CD4-positive, alpha-beta T cell (primary cell): ENCODE data around the gene HLA-B. TPM values are rescaled to one million over a fixed set of nuclear protein-coding genes. Genes with fewer than 3 reads are reported as not detected.

Experiments used
- ATAC-seq: fragments of 200-7000 bp; cut with Tn5 transposase; one replicate; pipeline ENCODE4 v1.10.0; 2022; ENCODE audit warnings: mild to moderate bottlenecking; ENCODE audit not compliant: poor library complexity
- CTCF ChIA-PET: fragments of 350-600 bp; sonication (Branson Sonifier 250); formaldehyde crosslinking; loops from one replicate; lab custom pipeline; 2021; ENCODE audit warnings: antibody characterized with exemption, inconsistent platforms; lab: Charles Lee
- POLR2A ChIA-PET: fragments of 350-600 bp; sonication (Branson Sonifier 250); formaldehyde crosslinking; loops from one replicate; lab custom pipeline; 2021; ENCODE audit warnings: antibody characterized with exemption, inconsistent platforms; lab: Charles Lee
- DNase-seq, 14 experiments: peaks; one replicate each; pipeline ENCODE4 v3.0.0-alpha.2; 2013 to 2020; ENCODE audit warnings: mixed read lengths in 2 of 14
- H3K27ac ChIP-seq, 2 donors: one replicate each; pipeline versions ENCODE4 v1.5.1 to v1.7.0; 2013; ENCODE audit warnings: low read length in 2 of 2, low read depth in 1 of 2, mild to moderate bottlenecking in 1 of 2
- H3K27me3 ChIP-seq, 2 experiments: 1 replicate in 1 of 2; 2 replicates in 1 of 2; pipeline versions ENCODE4 v1.6.1 to v1.7.0; 2013; ENCODE audit warnings: low read length in 2 of 2, control low read depth in 1 of 2, mild to moderate bottlenecking in 1 of 2, moderate library complexity in 1 of 2; ENCODE audit not compliant: insufficient read depth in 2 of 2, control insufficient read depth in 1 of 2
- H3K36me3 ChIP-seq: one replicate; pipeline ENCODE4 v1.6.1; 2013; ENCODE audit warnings: low read length, control low read depth; ENCODE audit not compliant: insufficient read depth
- H3K4me1 ChIP-seq: one replicate; pipeline ENCODE4 v1.6.1; 2013; ENCODE audit warnings: low read length, control low read depth; ENCODE audit not compliant: insufficient read depth
- H3K4me3 ChIP-seq: one replicate; pipeline ENCODE4 v1.5.1; 2013; ENCODE audit warnings: mild to moderate bottlenecking, low read length, moderate library complexity
- H3K9me3 ChIP-seq, 2 experiments: 1 replicate in 1 of 2; 2 replicates in 1 of 2; pipeline versions ENCODE4 v1.6.1 to v1.7.0; 2013; ENCODE audit warnings: low read length in 2 of 2, mild to moderate bottlenecking in 2 of 2, control low read depth in 1 of 2, moderate library complexity in 1 of 2; ENCODE audit not compliant: control insufficient read depth in 1 of 2, insufficient read depth in 1 of 2
- H3K27ac Mint-ChIP-seq: one replicate; pipeline ENCODE4 v1.8.0; 2020; ENCODE audit warnings: mixed read lengths
- H3K27me3 Mint-ChIP-seq: one replicate; pipeline ENCODE4 v1.8.0; 2021; ENCODE audit warnings: mixed read lengths
- H3K36me3 Mint-ChIP-seq: one replicate; pipeline ENCODE4 v1.8.0; 2021; ENCODE audit warnings: low read depth, mixed read lengths
- H3K4me1 Mint-ChIP-seq: one replicate; pipeline ENCODE4 v1.8.0; 2021; ENCODE audit warnings: low read depth, mixed read lengths
- H3K4me3 Mint-ChIP-seq: one replicate; pipeline ENCODE4 v1.8.0; 2020; ENCODE audit warnings: mild to moderate bottlenecking, mixed read lengths
- H3K9me3 Mint-ChIP-seq: one replicate; pipeline ENCODE4 v1.8.0; 2020; ENCODE audit warnings: mixed read lengths
- CTCF ChIP-seq: fragments of 200-600 bp; IDR thresholded peaks from one replicate; pipeline ENCODE4 v1.8.0; 2022; ENCODE audit warnings: antibody characterized with exemption, mild to moderate bottlenecking
- intact Hi-C, 2 experiments: fragments of 100-400 bp; cut with DNase I in 1 of 2; cut with micrococcal nuclease in 1 of 2; formaldehyde crosslinking; loops; one replicate each; pipeline versions ENCODE4 v1.15.1 to v1.9.0; 2023 to 2025; cut with DNase I, micrococcal nuclease
- total RNA-seq, 174 experiments: library from RNA in 2 of 174; stranded (reverse) in 2 of 174; gene quantifications; one replicate each; pipeline ENCODE4 v1.2.3 and lab custom pipeline; 2021 to 2026

The HLA-B gene
- total RNA-seq, 2 experiments from 2014 or later: 6,758 to 7,013 TPM

- peak overlapping the region; percentile 81 for H3K4me3 Mint-ChIP-seq
- H3K9me3 Mint-ChIP-seq: no peaks in the 10 kb centered on the region
- DNase-seq (peak; percentile 72 to 96 (median 88)), ATAC-seq (peak; percentile 97)
- Histone ChIP-seq H3K27ac (no peak overlapping the region), H3K4me3 (peak overlapping the region; percentile 59), H3K9me3 (no peaks in the 10 kb centered on the region), H3K4me1 (peaks cover 9% of the 10 kb centered on the region), H3K36me3 (no peaks in the 10 kb centered on the region), H3K27me3 (no peaks in the 10 kb centered on the region)
- peak overlapping the region; percentile 38 for H3K27ac Mint-ChIP-seq
- H3K4me1 Mint-ChIP-seq: peaks cover 16% of the 10 kb centered on the region
- H3K27me3 Mint-ChIP-seq: peaks cover 32% of the 10 kb centered on the region
- intact Hi-C loops: loop anchor here (1.0 kb wide), 2 partner anchors 170 to 230 kb away; no protein-coding TSS in a partner anchor
- no peaks in the 10 kb centered on the region for H3K36me3 Mint-ChIP-seq
- POLR2A ChIA-PET: interaction anchor here (0.8 to 4.2 kb wide), 14 partner anchors 9 to 230 kb away, joined by 3 to 101 read pairs (median 6); partner anchors contain the start of genes HLA-B, HLA-C, PSORS1C2 and TCF19
- TF ChIP-seq CTCF: peak; percentile 84
- CTCF ChIA-PET: interaction anchor here (0.6 to 6.9 kb wide), 39 partner anchors 9 to 926 kb away, joined by 3 to 97 read pairs (median 4); partner anchors contain the start of genes HLA-B, MICA, PSORS1C2 and TCF19
Observed at GRCh38 chr6:31366693-31367470, 9.9 kb upstream of the HLA-B start.

DNA sequence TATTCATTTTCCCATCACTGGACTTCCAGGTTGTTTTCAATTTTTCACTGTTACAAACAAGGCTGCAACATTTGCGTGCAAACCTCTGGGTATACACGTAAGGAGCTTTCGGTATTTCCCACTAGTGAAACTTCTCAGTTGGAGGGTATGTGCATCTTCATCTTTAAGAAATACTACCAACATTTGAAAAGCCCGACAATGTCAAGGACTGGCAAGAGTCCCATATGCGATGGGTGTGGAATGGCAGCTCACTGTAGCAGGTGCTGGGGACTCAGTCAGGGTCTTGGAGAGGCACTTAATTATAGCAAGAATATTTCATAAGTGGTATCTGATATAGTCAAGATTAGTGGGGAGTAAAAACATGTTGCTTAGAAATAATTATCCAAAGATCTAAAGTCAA is 8.9 kb upstream of the HLA-B start:
- ATAC-seq: no peak
- no peak overlapping the region for H3K4me3 Mint-ChIP-seq
- intact Hi-C loops: no loop called here
- no peaks in the 10 kb centered on the region for H3K9me3 Mint-ChIP-seq
- Histone ChIP-seq H3K4me3 (no peak overlapping the region), H3K27me3 (no peaks in the 10 kb centered on the region), H3K36me3 (no peaks in the 10 kb centered on the region), H3K9me3 (no peaks in the 10 kb centered on the region), H3K27ac (no peak overlapping the region), H3K4me1 (peaks cover 9% of the 10 kb centered on the region)
- H3K27me3 Mint-ChIP-seq: peaks cover 32% of the 10 kb centered on the region
- H3K36me3 Mint-ChIP-seq: no peaks in the 10 kb centered on the region
- no peak overlapping the region for H3K27ac Mint-ChIP-seq
- peaks cover 16% of the 10 kb centered on the region for H3K4me1 Mint-ChIP-seq
- ChIA-PET POLR2A (interaction anchor here (1.0 to 4.2 kb wide), 9 partner anchors 12 to 228 kb away, joined by 5 to 101 read pairs (median 7); partner anchors contain the start of genes HLA-C, PSORS1C2 and TCF19), CTCF (interaction anchor here (1.0 to 6.9 kb wide), 13 partner anchors 8 to 228 kb away, joined by 3 to 97 read pairs (median 8); partner anchors contain the start of genes HLA-B, MICA and PSORS1C2)
- TF ChIP-seq CTCF: no peak
- DNase-seq: no peak

GRCh38 chr6:31363811-31364210 is 6.8 kb upstream of the HLA-B start:
- ATAC-seq (no peak), DNase-seq (peak in 1 of 14 experiments; percentile 25)
- H3K27ac ChIP-seq: no peak overlapping the region
- Mint-ChIP-seq H3K36me3 (no peaks in the 10 kb centered on the region), H3K27ac (no peak overlapping the region), H3K27me3 (peaks cover 19% of the 10 kb centered on the region), H3K4me3 (no peak overlapping the region), H3K9me3 (no peaks in the 10 kb centered on the region), H3K4me1 (peaks cover 28% of the 10 kb centered on the region)
- H3K36me3 ChIP-seq: no peaks in the 10 kb centered on the region
- ChIA-PET CTCF (interaction anchor here (0.9 to 6.9 kb wide), 2 partner anchors 167 to 171 kb away, joined by 3 to 97 read pairs; no protein-coding TSS in a partner anchor), POLR2A (interaction anchor here (1.8 kb wide), 1 partner anchor 166 kb away, joined by 9 read pairs; no protein-coding TSS in a partner anchor)
- intact Hi-C loops: no loop called here
- peaks cover 18% of the 10 kb centered on the region for H3K4me1 ChIP-seq
- H3K4me3 ChIP-seq: no peak overlapping the region
- no peak for TF ChIP-seq CTCF
- H3K27me3 ChIP-seq: no peaks in the 10 kb centered on the region
- H3K9me3 ChIP-seq: no peaks in the 10 kb centered on the region
